HEK293 (cell line): ENCODE measurements around the gene TMEM250.

Experiments used
- CTCF ChIP-seq: fragments of 450-650 bp; formaldehyde crosslinking; IDR thresholded peaks from 2 replicates; pipeline ENCODE4 v1.5.1; 2016; ENCODE audit warnings: missing biosample characterization, missing genetic modification characterization
- MEIS1 ChIP-seq: sonication (generic); formaldehyde crosslinking; IDR thresholded peaks from 2 replicates; pipeline ENCODE4 v1.8.1; 2022; ENCODE audit warnings: missing genetic modification reagents, mild to moderate bottlenecking, borderline replicate concordance
- OVOL3 ChIP-seq: fragments of 450-650 bp; formaldehyde crosslinking; IDR thresholded peaks from 2 replicates; pipeline ENCODE4 v1.5.1; 2016; ENCODE audit warnings: missing biosample characterization, missing genetic modification characterization
- REST ChIP-seq: fragments of 450-650 bp; formaldehyde crosslinking; IDR thresholded peaks from 2 replicates; pipeline ENCODE4 v1.5.1; 2016; ENCODE audit warnings: missing biosample characterization, missing genetic modification characterization
- SETDB1 ChIP-seq: IDR thresholded peaks from one replicate; pipeline ENCODE4 v1.6.1; 2017; ENCODE audit warnings: mild to moderate bottlenecking, low read length, moderate library complexity, mixed read lengths; ENCODE audit not compliant: insufficient read length
- ZNF133 ChIP-seq: fragments of 450-650 bp; formaldehyde crosslinking; IDR thresholded peaks from 2 replicates; pipeline ENCODE4 v1.5.1; 2016; ENCODE audit warnings: missing biosample characterization, missing genetic modification characterization
- ZNF292 ChIP-seq: fragments of 450-650 bp; formaldehyde crosslinking; IDR thresholded peaks from 2 replicates; pipeline ENCODE4 v1.5.1; 2016; ENCODE audit warnings: low read depth, missing biosample characterization, missing genetic modification characterization, borderline replicate concordance
- ZNF510 ChIP-seq: fragments of 450-650 bp; formaldehyde crosslinking; IDR thresholded peaks from 2 replicates; pipeline ENCODE4 v1.5.1; 2018; ENCODE audit warnings: mild to moderate bottlenecking, missing genetic modification characterization, missing biosample characterization; ENCODE audit not compliant: insufficient replicate concordance
- ZNF558 ChIP-seq: fragments of 450-650 bp; formaldehyde crosslinking; IDR thresholded peaks from 2 replicates; pipeline ENCODE4 v1.5.1; 2016; ENCODE audit warnings: missing biosample characterization, missing genetic modification characterization
- ZNF704 ChIP-seq: fragments of 450-650 bp; formaldehyde crosslinking; IDR thresholded peaks from 2 replicates; pipeline ENCODE4 v1.5.1; 2016; ENCODE audit warnings: missing biosample characterization, missing genetic modification characterization
- ZNF792 ChIP-seq: fragments of 450-650 bp; formaldehyde crosslinking; IDR thresholded peaks from 2 replicates; pipeline ENCODE4 v1.5.1; 2016; ENCODE audit warnings: missing biosample characterization, missing genetic modification characterization
- TF ChIP-seq, protein P1 (sequence below): fragments of 450-650 bp; formaldehyde crosslinking; IDR thresholded peaks from 2 replicates; pipeline ENCODE4 v1.5.1; 2017; ENCODE audit warnings: missing biosample characterization, missing genetic modification characterization

- TF ChIP-seq ZNF510 (tag by site-specific recombination) = no peak
- no peak for TF ChIP-seq MEIS1
- no peak for TF ChIP-seq ZNF792 (tag by site-specific recombination)
- TF ChIP-seq ZNF133 (tag by site-specific recombination) = no peak
- TF ChIP-seq REST (tag by site-specific recombination) = no peak
- TF ChIP-seq ZNF292 = no peak
- TF ChIP-seq ZNF704 (tag by site-specific recombination) = no peak
- no peak for TF ChIP-seq OVOL3 (tag by site-specific recombination)
- no peak for TF ChIP-seq CTCF (tag by site-specific recombination)
- no peak for TF ChIP-seq ZNF558 (tag by site-specific recombination)
- TF ChIP-seq, protein P1, sequence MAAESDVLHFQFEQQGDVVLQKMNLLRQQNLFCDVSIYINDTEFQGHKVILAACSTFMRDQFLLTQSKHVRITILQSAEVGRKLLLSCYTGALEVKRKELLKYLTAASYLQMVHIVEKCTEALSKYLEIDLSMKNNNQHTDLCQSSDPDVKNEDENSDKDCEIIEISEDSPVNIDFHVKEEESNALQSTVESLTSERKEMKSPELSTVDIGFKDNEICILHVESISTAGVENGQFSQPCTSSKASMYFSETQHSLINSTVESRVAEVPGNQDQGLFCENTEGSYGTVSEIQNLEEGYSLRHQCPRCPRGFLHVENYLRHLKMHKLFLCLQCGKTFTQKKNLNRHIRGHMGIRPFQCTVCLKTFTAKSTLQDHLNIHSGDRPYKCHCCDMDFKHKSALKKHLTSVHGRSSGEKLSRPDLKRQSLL (tag by site-specific recombination) = no peak
- no peak for TF ChIP-seq SETDB1
Observed at GRCh38 chr9:136142859-136143214, 24.2 kb upstream of the TMEM250 start.
